Neural progenitor cell (in vitro differentiated cells): ENCODE results near the gene ATXN1.

Source experiments
- EZH2 ChIP-seq: fragments of 200-600 bp; sonication (generic); IDR thresholded peaks from 2 replicates; pipeline ENCODE4 v1.6.1; 2017; ENCODE audit warnings: antibody characterized with exemption, mild to moderate bottlenecking, moderate library complexity
- TF ChIP-seq, protein P1 (sequence below): fragments of 200-600 bp; sonication (generic); IDR thresholded peaks from 2 replicates; pipeline ENCODE4 v1.5.1; 2017; ENCODE audit warnings: antibody characterized with exemption, mild to moderate bottlenecking

DNA sequence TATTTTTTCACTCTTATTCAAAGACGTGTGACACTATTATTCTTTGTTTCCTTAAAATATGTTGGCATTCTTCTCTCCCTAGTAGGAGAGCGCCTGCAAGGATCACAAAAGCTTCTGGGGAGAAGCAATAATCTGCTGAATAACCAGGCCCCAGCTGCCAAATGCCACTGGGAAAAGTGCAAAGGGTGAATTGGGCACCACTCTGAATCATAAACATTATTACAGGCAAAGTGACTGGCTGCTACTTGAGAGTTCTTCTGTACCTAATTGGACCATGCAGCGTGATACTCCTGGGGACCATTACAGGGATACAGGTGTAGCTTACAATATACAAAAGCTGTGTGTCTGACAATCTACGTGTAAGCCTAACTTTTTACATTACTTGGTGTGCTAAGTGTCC, 152.8 kb downstream of the ATXN1 start:
- TF ChIP-seq, protein P1, sequence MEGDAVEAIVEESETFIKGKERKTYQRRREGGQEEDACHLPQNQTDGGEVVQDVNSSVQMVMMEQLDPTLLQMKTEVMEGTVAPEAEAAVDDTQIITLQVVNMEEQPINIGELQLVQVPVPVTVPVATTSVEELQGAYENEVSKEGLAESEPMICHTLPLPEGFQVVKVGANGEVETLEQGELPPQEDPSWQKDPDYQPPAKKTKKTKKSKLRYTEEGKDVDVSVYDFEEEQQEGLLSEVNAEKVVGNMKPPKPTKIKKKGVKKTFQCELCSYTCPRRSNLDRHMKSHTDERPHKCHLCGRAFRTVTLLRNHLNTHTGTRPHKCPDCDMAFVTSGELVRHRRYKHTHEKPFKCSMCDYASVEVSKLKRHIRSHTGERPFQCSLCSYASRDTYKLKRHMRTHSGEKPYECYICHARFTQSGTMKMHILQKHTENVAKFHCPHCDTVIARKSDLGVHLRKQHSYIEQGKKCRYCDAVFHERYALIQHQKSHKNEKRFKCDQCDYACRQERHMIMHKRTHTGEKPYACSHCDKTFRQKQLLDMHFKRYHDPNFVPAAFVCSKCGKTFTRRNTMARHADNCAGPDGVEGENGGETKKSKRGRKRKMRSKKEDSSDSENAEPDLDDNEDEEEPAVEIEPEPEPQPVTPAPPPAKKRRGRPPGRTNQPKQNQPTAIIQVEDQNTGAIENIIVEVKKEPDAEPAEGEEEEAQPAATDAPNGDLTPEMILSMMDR = no peak
- no peak for TF ChIP-seq EZH2
